ENCODE results near the gene RARS2. TPM values are rescaled to one million over a fixed set of nuclear protein-coding genes. Genes with fewer than 3 reads are reported as not detected.
A peak's percentile ranks its signal among the peaks of the same experiment; 100 is the strongest.
"Not testable (repeated sequence)": the region's sequence is repeated elsewhere in the genome, so short reads cannot be mapped to it uniquely, and the experiment has no call there.

Gene RARS2
- total RNA-seq, 1 donor from 2014 or later: 18.3 TPM

GRCh38 chr6:87534377-87535047 lies 55.3 kb downstream of the RARS2 start:
- DNase-seq (ENCODE audit: missing footprints): no peak
- intact Hi-C loops (cut with DNase I): no loop called here
- no peak for ATAC-seq

- DNase-seq (ENCODE audit: missing footprints): no peak
- intact Hi-C loops (cut with DNase I): no loop called here
- no peak for ATAC-seq
Measured at GRCh38 chr6:87529221-87529620, 60.6 kb downstream of the RARS2 start.

- no peak for ATAC-seq
- no peak for DNase-seq (ENCODE audit: missing footprints)
- intact Hi-C loops (cut with DNase I): no loop called here
Measured at GRCh38 chr6:87522686-87523085, 67.1 kb downstream of the RARS2 start.

- intact Hi-C loops (cut with DNase I): no loop called here
- ATAC-seq (no peak), DNase-seq (ENCODE audit: missing footprints) (no peak)
Measured at GRCh38 chr6:87518453-87518852, 71.3 kb downstream of the RARS2 start.

GRCh38 chr6:87514831-87515230 lies 75.0 kb downstream of the RARS2 start:
- intact Hi-C loops (cut with DNase I): no loop called here
- DNase-seq (ENCODE audit: missing footprints) (no peak), ATAC-seq (no peak)

- intact Hi-C loops (cut with DNase I): no loop called here
- ATAC-seq (no peak), DNase-seq (ENCODE audit: missing footprints) (no peak)
Measured at GRCh38 chr6:87504441-87504840, 85.3 kb downstream of the RARS2 start.

- intact Hi-C loops (cut with DNase I): no loop called here
- no peak for DNase-seq (ENCODE audit: missing footprints)
- no peak for ATAC-seq
Measured at GRCh38 chr6:87501809-87502572, 87.8 kb downstream of the RARS2 start.

GRCh38 chr6:87498048-87498447 lies 91.7 kb downstream of the RARS2 start:
- intact Hi-C loops (cut with DNase I): no loop called here
- DNase-seq (ENCODE audit: missing footprints): no peak

GRCh38 chr6:87494761-87495422 lies 94.9 kb downstream of the RARS2 start:
- ATAC-seq (no peak), DNase-seq (ENCODE audit: missing footprints) (no peak)
- intact Hi-C loops (cut with DNase I): no loop called here

More at GRCh38 chr6:87498048-87498447, 91.7 kb downstream of the RARS2 start:
- ATAC-seq: no peak

GRCh38 chr6:87489326-87489725 lies 100.5 kb downstream of the RARS2 start:
- intact Hi-C loops (cut with DNase I); ATAC-seq: not testable (repeated sequence)

GRCh38 chr6:87487555-87487954 lies 102.2 kb downstream of the RARS2 start:
- intact Hi-C loops (cut with DNase I): no loop called here
- ATAC-seq: no peak
- DNase-seq (ENCODE audit: missing footprints): no peak

More at GRCh38 chr6:87489326-87489725, 100.5 kb downstream of the RARS2 start:
- not testable (repeated sequence) for DNase-seq (ENCODE audit: missing footprints)

- ATAC-seq (no peak), DNase-seq (ENCODE audit: missing footprints) (no peak)
- intact Hi-C loops (cut with DNase I): no loop called here
Measured at GRCh38 chr6:87484491-87484890, 105.3 kb downstream of the RARS2 start.

GRCh38 chr6:87483929-87484328 lies 105.9 kb downstream of the RARS2 start:
- ATAC-seq (no peak), DNase-seq (ENCODE audit: missing footprints) (no peak)
- intact Hi-C loops (cut with DNase I): no loop called here

- intact Hi-C loops (cut with DNase I): no loop called here
- no peak for DNase-seq (ENCODE audit: missing footprints)
- no peak for ATAC-seq
Measured at GRCh38 chr6:87482366-87482765, 107.4 kb downstream of the RARS2 start.

- intact Hi-C loops (cut with DNase I): no loop called here
- ATAC-seq (no peak), DNase-seq (ENCODE audit: missing footprints) (no peak)
Measured at GRCh38 chr6:87481931-87482330, 107.9 kb downstream of the RARS2 start.

GRCh38 chr6:87473419-87473903 lies 116.3 kb downstream of the RARS2 start:
- peak; percentile 84 for DNase-seq (ENCODE audit: missing footprints)
- intact Hi-C loops (cut with DNase I): loop anchor here (2.0 to 10.0 kb wide), 4 partner anchors 65 to 321 kb away; partner anchors contain the start of gene SMIM8

GRCh38 chr6:87472525-87473418 lies 117.0 kb downstream of the RARS2 start, which contains the start of gene SLC35A1:
Gene SLC35A1 (plus strand): TSS chr6:87472974. CDS start chr6:87473004, 30 bp downstream.
- peak; percentile 93 for DNase-seq (ENCODE audit: missing footprints)
- intact Hi-C loops (cut with DNase I): loop anchor here (2.0 to 10.0 kb wide), 4 partner anchors 64 to 322 kb away; partner anchors contain the start of gene SMIM8
- ATAC-seq: peak; percentile 100

More at GRCh38 chr6:87473419-87473903, 116.3 kb downstream of the RARS2 start:
- ATAC-seq: no peak

GRCh38 chr6:87465051-87465450 lies 124.7 kb downstream of the RARS2 start:
- DNase-seq (ENCODE audit: missing footprints) (no peak), ATAC-seq (no peak)
- intact Hi-C loops (cut with DNase I): no loop called here

All from Right ventricle myocardium inferior (tissue), 1 donor.